A549 (cell line): ENCODE results near the gene KRT23. TPM values are rescaled to one million over a fixed set of nuclear protein-coding genes. Genes with fewer than 3 reads are reported as not detected.

ENCODE experiments used
- ATAC-seq, 2 experiments: fragments of 200-7000 bp in 1 of 2; fragments of >200 bp in 1 of 2; cut with Nextera tagmentation in 1 of 2; cut with Tn5 transposase in 1 of 2; 3 replicates each; pipeline versions ENCODE4 v1.8.0 to v1.9.1; 2018 to 2020; ENCODE audit warnings: mild to moderate bottlenecking in 1 of 2, moderate library complexity in 1 of 2
- CTCF ChIA-PET: fragments of 300-600 bp; sonication (Branson Sonifier 250); formaldehyde crosslinking; extraction: SDS; loops from one replicate; lab custom pipeline; 2021; ENCODE audit warnings: antibody characterized with exemption, inconsistent platforms; lab: Yijun Ruan, JAX
- POLR2A ChIA-PET: fragments of 350-600 bp; formaldehyde crosslinking; extraction: SDS; loops from one replicate; lab custom pipeline; 2021; ENCODE audit warnings: antibody characterized with exemption, inconsistent platforms; lab: Yijun Ruan, JAX
- DNase-seq, 2 experiments: peaks; one replicate each; pipeline versions ENCODE4 v3.0.0 to v3.0.0-alpha.2; 2011 to 2016; ENCODE audit warnings: low read depth in 1 of 2, low spot score in 1 of 2
- FAIRE-seq: peaks from 2 replicates; lab custom pipeline; 2011; peaks lifted over from hg19 to GRCh38; lab: Jason Lieb, UNC
- H3K27ac ChIP-seq, 2 experiments: fragments of >200 bp; sonication (Bioruptor Twin); formaldehyde crosslinking; 3 replicates each; pipeline ENCODE4 v1.5.1; 2016 to 2017
- H3K4me1 ChIP-seq: fragments of >200 bp; sonication (Bioruptor Twin); formaldehyde crosslinking; 3 replicates; pipeline ENCODE4 v1.6.1; 2016
- H3K4me2 ChIP-seq: fragments of >200 bp; sonication (Bioruptor Twin); formaldehyde crosslinking; 3 replicates; pipeline ENCODE4 v1.6.1; 2016
- H3K4me3 ChIP-seq: fragments of >200 bp; sonication (Bioruptor Twin); formaldehyde crosslinking; 3 replicates; pipeline ENCODE4 v1.5.1; 2016
- H3K9me3 ChIP-seq: fragments of >200 bp; sonication (Bioruptor Twin); formaldehyde crosslinking; 3 replicates; pipeline ENCODE4 v1.6.1; 2016
- ATOH8 ChIP-seq: fragments of 250-450 bp; sonication (Bioruptor Pico); IDR thresholded peaks from 2 replicates; pipeline ENCODE4 v1.5.0; 2020; ENCODE audit warnings: low read depth, mild to moderate bottlenecking, moderate library complexity
- BCL3 ChIP-seq: fragments of >200 bp; sonication (Bioruptor Twin); formaldehyde crosslinking; IDR thresholded peaks from 3 replicates; pipeline ENCODE4 v1.6.1; 2016
- CBX2 ChIP-seq: fragments of 200-600 bp; sonication (generic); IDR thresholded peaks from 2 replicates; pipeline ENCODE4 v1.6.1; 2016; ENCODE audit warnings: low read depth, mild to moderate bottlenecking, borderline replicate concordance
- EHF ChIP-seq: fragments of 250-450 bp; sonication (Bioruptor Pico); IDR thresholded peaks from 2 replicates; pipeline ENCODE4 v1.5.0; 2020; ENCODE audit warnings: mild to moderate bottlenecking
- ELK1 ChIP-seq: fragments of 150-350 bp; IDR thresholded peaks from 2 replicates; pipeline ENCODE4 v1.6.1; 2014; ENCODE audit warnings: low read depth, mild to moderate bottlenecking, low read length
- FOSB ChIP-seq: fragments of 250-450 bp; sonication (Bioruptor Pico); IDR thresholded peaks from 2 replicates; pipeline ENCODE4 v1.5.0; 2020; ENCODE audit warnings: mild to moderate bottlenecking, moderate library complexity
- GATA3 ChIP-seq: IDR thresholded peaks from 2 replicates; pipeline ENCODE4 v1.6.1; 2012; ENCODE audit warnings: borderline replicate concordance
- HES2 ChIP-seq: fragments of >200 bp; sonication (Bioruptor Twin); formaldehyde crosslinking; IDR thresholded peaks from 2 replicates; pipeline ENCODE4 v1.6.1; 2016
- HOXA7 ChIP-seq: fragments of 250-450 bp; sonication (Bioruptor Pico); IDR thresholded peaks from 2 replicates; pipeline ENCODE4 v1.5.0; 2020; ENCODE audit warnings: mild to moderate bottlenecking, moderate library complexity
- JUNB ChIP-seq: fragments of >200 bp; sonication (Bioruptor Twin); formaldehyde crosslinking; IDR thresholded peaks from 2 replicates; pipeline ENCODE4 v1.6.1; 2016
- KDM1A ChIP-seq: fragments of 200-600 bp; sonication (generic); IDR thresholded peaks from 2 replicates; pipeline ENCODE4 v1.6.1; 2016; ENCODE audit warnings: low read depth, mild to moderate bottlenecking
- MAFK ChIP-seq: fragments of 450-650 bp; IDR thresholded peaks from 2 replicates; pipeline ENCODE4 v1.6.1; 2014; ENCODE audit not compliant: partially characterized antibody
- MAX ChIP-seq: IDR thresholded peaks from 2 replicates; pipeline ENCODE4 v1.6.1; 2012
- NFE2L2 ChIP-seq: fragments of 150-350 bp; conservative IDR thresholded peaks from 2 replicates; pipeline ENCODE4 v1.6.1; 2014; ENCODE audit warnings: low read length
- NPAS2 ChIP-seq: fragments of 250-450 bp; sonication (Bioruptor Pico); IDR thresholded peaks from 2 replicates; pipeline ENCODE4 v1.8.0; 2022; ENCODE audit warnings: mild to moderate bottlenecking, moderate library complexity, borderline replicate concordance
- NR3C1 ChIP-seq: fragments of >200 bp; sonication (Bioruptor Twin); formaldehyde crosslinking; IDR thresholded peaks from 3 replicates; pipeline ENCODE4 v1.6.1; 2017
- PHF8 ChIP-seq: fragments of 200-600 bp; sonication (generic); IDR thresholded peaks from 2 replicates; pipeline ENCODE4 v1.6.1; 2016; ENCODE audit warnings: low read depth, mild to moderate bottlenecking, antibody characterized with exemption, moderate library complexity, borderline replicate concordance
- POLR2A ChIP-seq: IDR thresholded peaks from 2 replicates; pipeline ENCODE4 v1.6.1; 2012; ENCODE audit warnings: mild to moderate bottlenecking, low read length
- RFX5 ChIP-seq: fragments of 450-650 bp; IDR thresholded peaks from 2 replicates; pipeline ENCODE4 v1.7.1; 2014; ENCODE audit warnings: antibody characterized with exemption, mild to moderate bottlenecking, moderate library complexity
- TFCP2L1 ChIP-seq: fragments of 250-450 bp; sonication (Bioruptor Pico); IDR thresholded peaks from 2 replicates; pipeline ENCODE4 v1.5.0; 2021; ENCODE audit warnings: mild to moderate bottlenecking
- USF2 ChIP-seq: fragments of 450-650 bp; IDR thresholded peaks from 2 replicates; pipeline ENCODE4 v1.6.1; 2014; ENCODE audit warnings: antibody characterized with exemption
- ZC3H11A ChIP-seq: fragments of 450-650 bp; IDR thresholded peaks from 2 replicates; pipeline ENCODE4 v1.6.1; 2014; ENCODE audit warnings: antibody characterized with exemption, mild to moderate bottlenecking
- ZNF302 ChIP-seq: fragments of 250-450 bp; sonication (Bioruptor Pico); IDR thresholded peaks from 2 replicates; pipeline ENCODE4 v1.9.0; 2021; ENCODE audit warnings: inconsistent platforms, mild to moderate bottlenecking, moderate library complexity
- WGBS: methylation state at CpG from one replicate; pipeline ENCODE4 v1.1.6; 2017; ENCODE audit errors: missing lambda C conversion rate; 5-methylcytosine and 5-hydroxymethylcytosine counted together
- polyA plus RNA-seq, 4 experiments: library from polyadenylated mRNA; depleted of rRNA in 3 of 4; stranded (reverse); fragments of >200 nt; fragmentation: RNase III in 1 of 4; extraction: RNeasy Plus Mini Kit Qiagen cat#74134 plus additional on column Dnase treatment in 1 of 4; gene quantifications; 2 replicates in 3 of 4; 3 replicates in 1 of 4; pipeline ENCODE4 v1.2.3, GENCODE V29; 2011 to 2017

Gene KRT23
- polyA plus RNA-seq, 2 of the 4 experiments (the other 2 are of a cell fraction): not detected

- no peak for DNase-seq
- ChIA-PET POLR2A (no interaction called here), CTCF (interaction anchor here (0.8 to 2.5 kb wide), 4 partner anchors 8 to 664 kb away, joined by 4 to 8 read pairs (median 4); no protein-coding TSS in a partner anchor)
- WGBS: 46% methylated on average over 3 of the region's 3 CpGs
- H3K27ac ChIP-seq: no peak within 1 kb of the TSS
- no peaks in the 10 kb centered on the region for H3K4me1 ChIP-seq
- TF ChIP-seq MAX: no peak
- TF ChIP-seq RFX5: no peak
- TF ChIP-seq KDM1A: no peak
- no peak for TF ChIP-seq HOXA7 (CRISPR knock-in tag)
- H3K9me3 ChIP-seq: no peaks in the 10 kb centered on the region
- H3K4me3 ChIP-seq: no peak within 1 kb of the TSS
- FAIRE-seq: no peak
- no peak for ATAC-seq
- H3K4me2 ChIP-seq: no peak within 1 kb of the TSS
Observed at GRCh38 chr17:40984226-40984625, 46.8 kb upstream of the KRT23 start, which contains the start of gene KRT40. TSS of gene KRT40 (minus strand) at chr17:40984326. CDS start at chr17:40984273, 53 bp downstream.

GRCh38 chr17:40981115-40981514 is 43.7 kb upstream of the KRT23 start:
- CTCF ChIA-PET: interaction anchor here (0.7 to 2.1 kb wide), 6 partner anchors 8 to 682 kb away, joined by 3 to 6 read pairs (median 4); no protein-coding TSS in a partner anchor
- FAIRE-seq (no peak), ATAC-seq (no peak), DNase-seq (no peak)
- Histone ChIP-seq H3K4me3 (no peak overlapping the region), H3K9me3 (no peaks in the 10 kb centered on the region), H3K27ac (no peak overlapping the region), H3K4me1 (no peaks in the 10 kb centered on the region), H3K4me2 (no peak overlapping the region)
- WGBS: 51% methylated on average over 5 of the region's 5 CpGs
- TF ChIP-seq BCL3 (no peak), NR3C1 (no peak), EHF (CRISPR knock-in tag) (no peak), ZNF302 (CRISPR knock-in tag) (no peak), NFE2L2 (no peak), GATA3 (no peak), ATOH8 (CRISPR knock-in tag) (no peak), MAFK (no peak), TFCP2L1 (CRISPR knock-in tag) (no peak), POLR2A (no peak), CBX2 (no peak), FOSB (CRISPR knock-in tag) (no peak), ZC3H11A (no peak), PHF8 (no peak), ELK1 (no peak), USF2 (no peak), JUNB (no peak), NPAS2 (CRISPR knock-in tag) (no peak), HES2 (no peak)
- POLR2A ChIA-PET: no interaction called here
